H1 (cell line): ENCODE results near the gene GAP43. TPM values are rescaled to one million over a fixed set of nuclear protein-coding genes. Genes with fewer than 3 reads are reported as not detected.

Experiments
- CTCF ChIA-PET: fragments of 300-600 bp; sonication (Branson Sonifier 250); formaldehyde crosslinking; loops from one replicate; lab custom pipeline; 2021; ENCODE audit not compliant: partially characterized antibody; lab: Charles Lee
- POLR2A ChIA-PET: fragments of 300-600 bp; sonication (Branson Sonifier 250); formaldehyde crosslinking; loops from one replicate; lab custom pipeline; 2021; ENCODE audit warnings: inconsistent platforms; ENCODE audit not compliant: partially characterized antibody; lab: Charles Lee
- DNase-seq, 2 experiments: peaks; one replicate each; pipeline versions ENCODE4 v3.0.0 to v3.0.0-alpha.2; 2010 to 2022; ENCODE audit warnings: low spot score in 2 of 2, low read depth in 1 of 2, mixed read lengths in 1 of 2
- FAIRE-seq: peaks from 2 replicates; lab custom pipeline; 2011; peaks lifted over from hg19 to GRCh38; lab: Jason Lieb, UNC
- H2AFZ ChIP-seq: 2 replicates; pipeline ENCODE4 v1.8.1; 2012; ENCODE audit warnings: low read length, inconsistent platforms
- H2AK5ac ChIP-seq: 2 replicates; pipeline ENCODE4 v1.6.1; 2013; ENCODE audit warnings: low read depth, low read length
- H2BK120ac ChIP-seq: replicated peaks from 2 replicates; pipeline ENCODE3; 2013; ENCODE audit warnings: low read depth, low read length, inconsistent platforms
- H2BK12ac ChIP-seq: 2 replicates; pipeline ENCODE4 v1.6.1; 2013; ENCODE audit warnings: low read depth, low read length
- H2BK15ac ChIP-seq: 2 replicates; pipeline ENCODE4 v1.6.1; 2013; ENCODE audit warnings: low read length
- H2BK20ac ChIP-seq: 2 replicates; pipeline ENCODE4 v1.6.1; 2013; ENCODE audit warnings: low read length
- H2BK5ac ChIP-seq: 2 replicates; pipeline ENCODE4 v1.6.1; 2013; ENCODE audit warnings: low read depth, low read length
- H3K14ac ChIP-seq: 2 replicates; pipeline ENCODE4 v1.6.1; 2013; ENCODE audit warnings: inconsistent platforms; ENCODE audit not compliant: insufficient read length
- H3K18ac ChIP-seq: 2 replicates; pipeline ENCODE4 v1.6.1; 2013; ENCODE audit warnings: low read length; ENCODE audit errors: extremely low read depth
- H3K23ac ChIP-seq: 2 replicates; pipeline ENCODE4 v1.6.1; 2013; ENCODE audit warnings: inconsistent platforms; ENCODE audit not compliant: insufficient read length
- H3K23me2 ChIP-seq: 2 replicates; pipeline ENCODE4 v1.6.1; 2013; ENCODE audit warnings: low read depth, low read length
- H3K27ac ChIP-seq: 2 replicates; pipeline ENCODE4 v1.6.1; 2011; ENCODE audit warnings: low read depth, low read length, inconsistent platforms
- H3K27me3 ChIP-seq, 4 experiments: replicated peaks in 1 of 4; 1 replicate in 1 of 4; 2 replicates in 3 of 4; pipeline versions ENCODE4 v1.6.1 to v1.8.1; 2011 to 2013; ENCODE audit warnings: low read length in 3 of 4, mild to moderate bottlenecking in 3 of 4, inconsistent platforms in 2 of 4, mixed read lengths in 2 of 4, moderate library complexity in 1 of 4; ENCODE audit not compliant: control insufficient read depth in 3 of 4, insufficient read depth in 3 of 4; ENCODE audit errors: extremely low read depth in 1 of 4
- H3K36me3 ChIP-seq, 4 experiments: 2 replicates each; pipeline versions ENCODE4 v1.6.1 to v1.8.1; 2011 to 2013; ENCODE audit warnings: mild to moderate bottlenecking in 4 of 4, low read length in 3 of 4, moderate library complexity in 2 of 4, control low read depth in 1 of 4, inconsistent platforms in 1 of 4; ENCODE audit not compliant: insufficient read depth in 4 of 4, control insufficient read depth in 2 of 4
- H3K4ac ChIP-seq: replicated peaks from 2 replicates; pipeline ENCODE3; 2013; ENCODE audit warnings: low read length, low read depth, mixed read lengths, inconsistent platforms; ENCODE audit not compliant: insufficient read length
- H3K4me1 ChIP-seq, 4 experiments: replicated peaks in 1 of 4; 1 replicate in 1 of 4; 2 replicates in 3 of 4; pipeline versions ENCODE4 v1.6.1 to v1.8.1; 2011 to 2013; ENCODE audit warnings: low read length in 3 of 4, inconsistent platforms in 2 of 4, mixed read lengths in 1 of 4; ENCODE audit not compliant: insufficient read depth in 4 of 4, control insufficient read depth in 3 of 4
- H3K4me2 ChIP-seq, 2 experiments: 2 replicates each; pipeline versions ENCODE4 v1.6.1 to v1.8.1; 2011 to 2013; ENCODE audit warnings: low read depth in 2 of 2, low read length in 2 of 2, control low read depth in 1 of 2, inconsistent platforms in 1 of 2, mild to moderate bottlenecking in 1 of 2; ENCODE audit not compliant: insufficient read depth in 1 of 2
- H3K4me3 ChIP-seq, 4 experiments: fragments of 200-600, 300-600 bp in 1 of 4; sonication (generic), shearing (Covaris generic), sonication (Bioruptor Twin) in 1 of 4; 2 replicates each; pipeline versions ENCODE4 v1.5.1 to v1.8.1; 2011 to 2016; ENCODE audit warnings: low read length in 4 of 4, low read depth in 3 of 4, control low read depth in 2 of 4, inconsistent platforms in 2 of 4, mild to moderate bottlenecking in 2 of 4, mixed read lengths in 1 of 4, moderate library complexity in 1 of 4; ENCODE audit not compliant: insufficient read depth in 2 of 4; ENCODE audit errors: extremely low read depth in 1 of 4
- H3K56ac ChIP-seq: replicated peaks from 2 replicates; pipeline ENCODE3; 2013; ENCODE audit warnings: low read depth, mild to moderate bottlenecking, mixed read lengths, low read length, inconsistent platforms; ENCODE audit not compliant: insufficient read length
- H3K79me1 ChIP-seq: 2 replicates; pipeline ENCODE4 v1.6.1; 2013; ENCODE audit warnings: low read depth, low read length, control low read depth
- H3K79me2 ChIP-seq, 2 experiments: 2 replicates each; pipeline versions ENCODE4 v1.6.1 to v1.8.1; 2012 to 2013; ENCODE audit warnings: low read length in 2 of 2, mild to moderate bottlenecking in 2 of 2, inconsistent platforms in 1 of 2; ENCODE audit not compliant: insufficient read depth in 2 of 2, control insufficient read depth in 1 of 2
- H3K9ac ChIP-seq, 4 experiments: replicated peaks in 1 of 4; 1 replicate in 1 of 4; 2 replicates in 3 of 4; pipeline versions ENCODE4 v1.6.1 to v1.8.1; 2011 to 2013; ENCODE audit warnings: low read depth in 3 of 4, low read length in 3 of 4, control low read depth in 2 of 4, mild to moderate bottlenecking in 2 of 4, moderate library complexity in 2 of 4, inconsistent platforms in 1 of 4; ENCODE audit errors: extremely low read depth in 1 of 4
- H3K9me3 ChIP-seq, 2 experiments: 2 replicates each; pipeline versions ENCODE4 v1.6.1 to v1.8.1; 2012 to 2013; ENCODE audit warnings: mild to moderate bottlenecking in 2 of 2, moderate library complexity in 2 of 2, control low read depth in 1 of 2, inconsistent platforms in 1 of 2, low read depth in 1 of 2, low read length in 1 of 2, mixed read lengths in 1 of 2; ENCODE audit not compliant: insufficient read depth in 2 of 2
- H4K20me1 ChIP-seq, 2 experiments: replicated peaks in 1 of 2; 2 replicates each; pipeline versions ENCODE3 to v1.8.1; 2011 to 2013; ENCODE audit warnings: inconsistent platforms in 2 of 2, low read length in 2 of 2, mild to moderate bottlenecking in 1 of 2; ENCODE audit not compliant: insufficient read depth in 2 of 2, control insufficient read depth in 1 of 2
- H4K5ac ChIP-seq: 2 replicates; pipeline ENCODE4 v1.6.1; 2013; ENCODE audit warnings: low read length, low read depth, mixed read lengths, inconsistent platforms; ENCODE audit not compliant: insufficient read length
- H4K8ac ChIP-seq: 2 replicates; pipeline ENCODE4 v1.8.0; 2013; ENCODE audit warnings: mild to moderate bottlenecking, moderate library complexity, low read length, inconsistent platforms; ENCODE audit not compliant: insufficient read depth; ENCODE audit errors: extremely low read depth
- H4K91ac ChIP-seq: replicated peaks from 2 replicates; pipeline ENCODE3; 2013; ENCODE audit warnings: low read length, mixed read lengths, inconsistent platforms; ENCODE audit not compliant: insufficient read length
- ATF2 ChIP-seq: IDR thresholded peaks from 2 replicates; pipeline ENCODE4 v1.6.1; 2012; ENCODE audit warnings: low read length, inconsistent platforms
- BRCA1 ChIP-seq: IDR thresholded peaks from 2 replicates; pipeline ENCODE4 v1.6.1; 2012; ENCODE audit warnings: low read depth, low read length, improper control_type of control experiment
- EP300 ChIP-seq, 2 experiments: IDR thresholded peaks; 1 replicate in 1 of 2; 2 replicates in 1 of 2; pipeline ENCODE4 v1.6.1; 2011 to 2012; ENCODE audit warnings: low read depth in 2 of 2, low read length in 2 of 2, mild to moderate bottlenecking in 2 of 2, borderline replicate concordance in 1 of 2, inconsistent platforms in 1 of 2, moderate library complexity in 1 of 2
- EZH2 ChIP-seq: fragments of 200-600 bp; sonication (generic); IDR thresholded peaks from 2 replicates; pipeline ENCODE4 v1.7.1; 2012; ENCODE audit warnings: low read depth, mild to moderate bottlenecking, moderate library complexity, low read length, inconsistent platforms; ENCODE audit not compliant: severe bottlenecking
- JUND ChIP-seq: IDR thresholded peaks from 2 replicates; pipeline ENCODE4 v1.6.1; 2011; ENCODE audit warnings: mild to moderate bottlenecking, improper control_type of control experiment, low read length
- MAX ChIP-seq: IDR thresholded peaks from 2 replicates; pipeline ENCODE4 v1.6.1; 2012; ENCODE audit warnings: inconsistent platforms
- PHF8 ChIP-seq: fragments of 200-600 bp; sonication (generic); conservative IDR thresholded peaks from 2 replicates; pipeline ENCODE4 v1.7.1; 2012; ENCODE audit warnings: low read depth, mild to moderate bottlenecking, inconsistent platforms, low read length, moderate library complexity
- POU5F1 ChIP-seq: IDR thresholded peaks from 2 replicates; pipeline ENCODE4 v1.6.1; 2011; ENCODE audit warnings: low read depth, mild to moderate bottlenecking, low read length, moderate library complexity
- SAP30 ChIP-seq: fragments of 300-600 bp; sonication (generic); IDR thresholded peaks from 2 replicates; pipeline ENCODE4 v1.7.1; 2012; ENCODE audit warnings: low read length, moderate library complexity, mild to moderate bottlenecking, inconsistent platforms; ENCODE audit not compliant: insufficient read depth, insufficient replicate concordance
- SIX5 ChIP-seq: IDR thresholded peaks from 2 replicates; pipeline ENCODE4 v1.6.1; 2011; ENCODE audit warnings: mild to moderate bottlenecking, low read depth, low read length
- SP2 ChIP-seq: IDR thresholded peaks from 2 replicates; pipeline ENCODE4 v1.6.1; 2012; ENCODE audit warnings: mild to moderate bottlenecking, low read length, inconsistent platforms
- SUZ12 ChIP-seq: fragments of 200-600 bp; sonication (generic); IDR thresholded peaks from 2 replicates; pipeline ENCODE4 v1.6.1; 2012; ENCODE audit warnings: mild to moderate bottlenecking, inconsistent platforms, low read length, moderate library complexity, mixed read lengths
- TEAD4 ChIP-seq: IDR thresholded peaks from 2 replicates; pipeline ENCODE4 v1.6.1; 2012; ENCODE audit warnings: low read depth, low read length, inconsistent platforms, mixed read lengths
- YY1 ChIP-seq: IDR thresholded peaks from 2 replicates; pipeline ENCODE4 v1.6.1; 2011; ENCODE audit warnings: low read depth, mild to moderate bottlenecking, low read length
- polyA plus RNA-seq, 7 experiments: library from polyadenylated mRNA; depleted of rRNA in 3 of 7; stranded (reverse) in 5 of 7; unstranded in 2 of 7; fragments of >200 nt in 5 of 7; fragments of 200-250 nt in 2 of 7; gene quantifications; 1 replicate in 5 of 7; 2 replicates in 1 of 7; 4 replicates in 1 of 7; pipeline versions ENCODE4 v1.2.1 to v1.2.3, GENCODE V29; 2011 to 2013; ENCODE audit warnings: missing spikeins in 2 of 7, mixed read lengths in 2 of 7
- total RNA-seq: library from RNA; stranded (reverse); fragmentation: NEBNext Ultra II Directional; extraction: Animal tissue kit (Norgen Biotek cat#: 25700); gene quantifications from 2 replicates; pipeline ENCODE4 v1.2.1, GENCODE V29; 2021

The GAP43 gene
- total and polyA plus RNA-seq, 2 of the 8 experiments (the other 6 are each of a cell fraction or from before 2014, with no cell fraction given), result 11.2 to 21.9 TPM

- TF ChIP-seq TEAD4, result no peak
- no peak for TF ChIP-seq YY1
- no peak for TF ChIP-seq SP2
- no peak for TF ChIP-seq SIX5
- no peak for TF ChIP-seq JUND
- no peak for TF ChIP-seq PHF8
- TF ChIP-seq POU5F1, result no peak
- TF ChIP-seq BRCA1, result no peak
- no peak for TF ChIP-seq EZH2
- TF ChIP-seq EP300 (IDR thresholded peaks at IDR 0.05; ENCODE audit: borderline replicate concordance in 1 of 2, low read depth in 2 of 2, low read length in 2 of 2), result no peak
- TF ChIP-seq MAX, result no peak
- no peak for TF ChIP-seq SAP30
- TF ChIP-seq ATF2, result no peak
- TF ChIP-seq SUZ12, result no peak
- H4K91ac ChIP-seq, result no peak overlapping the region
- H3K18ac ChIP-seq, result no peak overlapping the region
- H3K27me3 ChIP-seq, result no peaks in the 10 kb centered on the region
- H2BK20ac ChIP-seq, result no peak overlapping the region
- H3K4me3 ChIP-seq, result no peak overlapping the region
- H3K79me1 ChIP-seq, result no peaks in the 10 kb centered on the region
- ChIA-PET CTCF (no interaction called here), POLR2A (no interaction called here)
- no peak overlapping the region for H3K27ac ChIP-seq
- no peak overlapping the region for H3K4ac ChIP-seq
- no peak overlapping the region for H3K56ac ChIP-seq
- H4K5ac ChIP-seq, result no peak overlapping the region
- no peaks in the 10 kb centered on the region for H3K23me2 ChIP-seq
- H2AK5ac ChIP-seq, result no peak overlapping the region
- H2BK5ac ChIP-seq, result no peak overlapping the region
- H4K8ac ChIP-seq, result no peak overlapping the region
- no peaks in the 10 kb centered on the region for H3K36me3 ChIP-seq
- H3K4me2 ChIP-seq, result no peak overlapping the region
- H2AFZ ChIP-seq, result no peak overlapping the region
- DNase-seq (no peak), FAIRE-seq (no peak)
- H2BK120ac ChIP-seq, result no peak overlapping the region
- H2BK15ac ChIP-seq, result no peak overlapping the region
- H3K14ac ChIP-seq, result no peak overlapping the region
- H4K20me1 ChIP-seq, result no peaks in the 10 kb centered on the region
- no peaks in the 10 kb centered on the region for H3K79me2 ChIP-seq
- no peaks in the 10 kb centered on the region for H3K4me1 ChIP-seq
- H3K9ac ChIP-seq, result no peak overlapping the region
- no peak overlapping the region for H3K23ac ChIP-seq
- H2BK12ac ChIP-seq, result no peak overlapping the region
- peaks cover 6 to 12% of the 10 kb centered on the region in 2 experiments; a peak in 2 of 4 replicates for H3K9me3 ChIP-seq
Measured at GRCh38 chr3:115598216-115598615, 25.1 kb upstream of the GAP43 start.
